Left lung (tissue), 10 donors: ENCODE data around the gene FAM89B. TPM values are rescaled to one million over a fixed set of nuclear protein-coding genes. Genes with fewer than 3 reads are reported as not detected.

Source experiments
- ATAC-seq: fragments of 200-7000 bp; cut with Tn5 transposase; one replicate; pipeline ENCODE4 v1.9.1; 2020; ENCODE audit warnings: moderate library complexity
- DNase-seq, 4 donors: peaks; one replicate each; pipeline ENCODE4 v3.0.0-alpha.2; 2013 to 2020
- H3K27ac ChIP-seq, 2 donors: fragments of 200-600 bp; sonication (generic) in 1 of 2; one replicate each; pipeline versions ENCODE4 v1.5.0 to v1.8.0; 2020 to 2021
- H3K27me3 ChIP-seq, 2 donors: fragments of 200-600 bp; sonication (generic) in 1 of 2; one replicate each; pipeline versions ENCODE4 v1.5.0 to v1.8.0; 2020 to 2021
- H3K36me3 ChIP-seq, 2 donors: fragments of 200-600 bp; sonication (generic) in 1 of 2; one replicate each; pipeline versions ENCODE4 v1.5.0 to v1.8.0; 2020 to 2021
- H3K4me1 ChIP-seq, 2 donors: fragments of 200-600 bp; one replicate each; pipeline ENCODE4 v1.8.0; 2021
- H3K4me3 ChIP-seq, 2 donors: fragments of 200-600 bp; sonication (generic) in 1 of 2; one replicate each; pipeline versions ENCODE4 v1.5.0 to v1.8.0; 2020 to 2021; ENCODE audit warnings: mild to moderate bottlenecking in 1 of 2
- H3K9me3 ChIP-seq, 2 donors: fragments of 200-600 bp; sonication (generic) in 1 of 2; one replicate each; pipeline versions ENCODE4 v1.5.0 to v1.8.0; 2020 to 2021
- CTCF ChIP-seq, 2 donors: fragments of 200-600 bp; sonication (generic) in 1 of 2; IDR thresholded peaks; one replicate each; pipeline versions ENCODE4 v1.5.0 to v1.8.0; 2021; ENCODE audit warnings: antibody characterized with exemption in 2 of 2
- intact Hi-C, 2 donors: fragments of 100-400 bp; cut with DNase I; formaldehyde crosslinking; loops; one replicate each; pipeline versions ENCODE4 v1.11.2 to v1.14.2; 2022
- polyA plus RNA-seq, 6 donors: library from polyadenylated mRNA; unstranded; fragments of 120-200 nt; gene quantifications; one replicate each; pipeline ENCODE4 v1.2.1, GENCODE V29; 2013; ENCODE audit not compliant: insufficient read length in 6 of 6
- total RNA-seq, 2 donors: library from RNA; stranded (reverse); fragmentation: NEBNext Ultra II Directional; extraction: Animal tissue kit (Norgen Biotek cat#: 25700); gene quantifications; one replicate each; pipeline ENCODE4 v1.2.1, GENCODE V29; 2021
- donor health status: DM: no; HTN: yes; CAD: no.
- donor health status: DM: no; HTN: no; CAD: no.

Gene FAM89B
- total and polyA plus RNA-seq, 8 donors, result 20.7 to 57.5 (median 34.9) TPM

GRCh38 chr11:65571940-65572339 lies 398 bp upstream of the FAM89B start:
- TF ChIP-seq CTCF (IDR thresholded peaks at IDR 0.05), result no peak
- Histone ChIP-seq H3K36me3 (peaks cover 0 to 6% of the 10 kb centered on the region in 2 donors), H3K27ac (peak overlapping the region; percentile 69 to 99), H3K27me3 (no peaks in the 10 kb centered on the region), H3K4me1 (peaks cover 41 to 72% of the 10 kb centered on the region in 2 donors), H3K4me3 (peak overlapping the region; percentile 68 to 91), H3K9me3 (no peaks in the 10 kb centered on the region)
- no peak for DNase-seq
- intact Hi-C loops, result no loop called here
- ATAC-seq, result no peak

GRCh38 chr11:65573391-65574079 lies 1.2 kb downstream of the FAM89B start:
- Histone ChIP-seq H3K9me3 (no peaks in the 10 kb centered on the region), H3K36me3 (peaks cover 0 to 14% of the 10 kb centered on the region in 2 donors), H3K27ac (peak overlapping the region; percentile 89 to 99), H3K27me3 (no peaks in the 10 kb centered on the region), H3K4me1 (peaks cover 52 to 77% of the 10 kb centered on the region in 2 donors), H3K4me3 (peak overlapping the region; percentile 68 to 91)
- intact Hi-C loops, result no loop called here
- no peak for TF ChIP-seq CTCF (IDR thresholded peaks at IDR 0.05)
- DNase-seq (no peak), ATAC-seq (no peak)

- Histone ChIP-seq H3K36me3 (peaks cover 0 to 22% of the 10 kb centered on the region in 2 donors), H3K4me1 (peaks cover 45 to 77% of the 10 kb centered on the region in 2 donors), H3K4me3 (peak overlapping the region; percentile 68 to 91), H3K27me3 (no peaks in the 10 kb centered on the region), H3K27ac (peak overlapping the region; percentile 89 to 99), H3K9me3 (no peaks in the 10 kb centered on the region)
- TF ChIP-seq CTCF (IDR thresholded peaks at IDR 0.05), result peak; percentile 96 to 99
- ATAC-seq (peak; percentile 66), DNase-seq (peak; percentile 76 to 99 (median 92))
- intact Hi-C loops, result no loop called here
Measured at GRCh38 chr11:65574109-65574810, 1.9 kb downstream of the FAM89B start.

- Histone ChIP-seq H3K27ac (peak overlapping the region; percentile 89 to 99), H3K4me3 (peak overlapping the region; percentile 68 to 91), H3K4me1 (peaks cover 45 to 80% of the 10 kb centered on the region in 2 donors), H3K36me3 (peaks cover 0 to 29% of the 10 kb centered on the region in 2 donors), H3K9me3 (no peaks in the 10 kb centered on the region), H3K27me3 (no peaks in the 10 kb centered on the region)
- intact Hi-C loops, result no loop called here
- ATAC-seq (no peak), DNase-seq (no peak)
- no peak for TF ChIP-seq CTCF (IDR thresholded peaks at IDR 0.05)
Measured at GRCh38 chr11:65574811-65575567, 2.7 kb downstream of the FAM89B start.
